H1 (cell line): Measurements from ENCODE around the gene PRKAG1. TPM values are rescaled to one million over a fixed set of nuclear protein-coding genes. Genes with fewer than 3 reads are reported as not detected.

Experiments used
- CTCF ChIA-PET: fragments of 300-600 bp; sonication (Branson Sonifier 250); formaldehyde crosslinking; loops from one replicate; lab custom pipeline; 2021; ENCODE audit not compliant: partially characterized antibody; lab: Charles Lee
- POLR2A ChIA-PET: fragments of 300-600 bp; sonication (Branson Sonifier 250); formaldehyde crosslinking; loops from one replicate; lab custom pipeline; 2021; ENCODE audit warnings: inconsistent platforms; ENCODE audit not compliant: partially characterized antibody; lab: Charles Lee
- DNase-seq, 2 experiments: peaks; one replicate each; pipeline versions ENCODE4 v3.0.0 to v3.0.0-alpha.2; 2010 to 2022; ENCODE audit warnings: low spot score in 2 of 2, low read depth in 1 of 2, mixed read lengths in 1 of 2
- FAIRE-seq: peaks from 2 replicates; lab custom pipeline; 2011; peaks lifted over from hg19 to GRCh38; lab: Jason Lieb, UNC
- H2AFZ ChIP-seq: 2 replicates; pipeline ENCODE4 v1.8.1; 2012; ENCODE audit warnings: low read length, inconsistent platforms
- H2AK5ac ChIP-seq: 2 replicates; pipeline ENCODE4 v1.6.1; 2013; ENCODE audit warnings: low read depth, low read length
- H2BK120ac ChIP-seq: replicated peaks from 2 replicates; pipeline ENCODE3; 2013; ENCODE audit warnings: low read depth, low read length, inconsistent platforms
- H2BK12ac ChIP-seq: 2 replicates; pipeline ENCODE4 v1.6.1; 2013; ENCODE audit warnings: low read depth, low read length
- H2BK15ac ChIP-seq: 2 replicates; pipeline ENCODE4 v1.6.1; 2013; ENCODE audit warnings: low read length
- H2BK20ac ChIP-seq: 2 replicates; pipeline ENCODE4 v1.6.1; 2013; ENCODE audit warnings: low read length
- H2BK5ac ChIP-seq: 2 replicates; pipeline ENCODE4 v1.6.1; 2013; ENCODE audit warnings: low read depth, low read length
- H3K14ac ChIP-seq: 2 replicates; pipeline ENCODE4 v1.6.1; 2013; ENCODE audit warnings: inconsistent platforms; ENCODE audit not compliant: insufficient read length
- H3K18ac ChIP-seq: 2 replicates; pipeline ENCODE4 v1.6.1; 2013; ENCODE audit warnings: low read length; ENCODE audit errors: extremely low read depth
- H3K23ac ChIP-seq: 2 replicates; pipeline ENCODE4 v1.6.1; 2013; ENCODE audit warnings: inconsistent platforms; ENCODE audit not compliant: insufficient read length
- H3K23me2 ChIP-seq: 2 replicates; pipeline ENCODE4 v1.6.1; 2013; ENCODE audit warnings: low read depth, low read length
- H3K27ac ChIP-seq: 2 replicates; pipeline ENCODE4 v1.6.1; 2011; ENCODE audit warnings: low read depth, low read length, inconsistent platforms
- H3K27me3 ChIP-seq, 4 experiments: replicated peaks in 1 of 4; 1 replicate in 1 of 4; 2 replicates in 3 of 4; pipeline versions ENCODE4 v1.6.1 to v1.8.1; 2011 to 2013; ENCODE audit warnings: low read length in 3 of 4, mild to moderate bottlenecking in 3 of 4, inconsistent platforms in 2 of 4, mixed read lengths in 2 of 4, moderate library complexity in 1 of 4; ENCODE audit not compliant: control insufficient read depth in 3 of 4, insufficient read depth in 3 of 4; ENCODE audit errors: extremely low read depth in 1 of 4
- H3K36me3 ChIP-seq, 4 experiments: 2 replicates each; pipeline versions ENCODE4 v1.6.1 to v1.8.1; 2011 to 2013; ENCODE audit warnings: mild to moderate bottlenecking in 4 of 4, low read length in 3 of 4, moderate library complexity in 2 of 4, control low read depth in 1 of 4, inconsistent platforms in 1 of 4; ENCODE audit not compliant: insufficient read depth in 4 of 4, control insufficient read depth in 2 of 4
- H3K4ac ChIP-seq: replicated peaks from 2 replicates; pipeline ENCODE3; 2013; ENCODE audit warnings: low read length, low read depth, mixed read lengths, inconsistent platforms; ENCODE audit not compliant: insufficient read length
- H3K4me1 ChIP-seq, 4 experiments: replicated peaks in 1 of 4; 1 replicate in 1 of 4; 2 replicates in 3 of 4; pipeline versions ENCODE4 v1.6.1 to v1.8.1; 2011 to 2013; ENCODE audit warnings: low read length in 3 of 4, inconsistent platforms in 2 of 4, mixed read lengths in 1 of 4; ENCODE audit not compliant: insufficient read depth in 4 of 4, control insufficient read depth in 3 of 4
- H3K4me2 ChIP-seq, 2 experiments: 2 replicates each; pipeline versions ENCODE4 v1.6.1 to v1.8.1; 2011 to 2013; ENCODE audit warnings: low read depth in 2 of 2, low read length in 2 of 2, control low read depth in 1 of 2, inconsistent platforms in 1 of 2, mild to moderate bottlenecking in 1 of 2; ENCODE audit not compliant: insufficient read depth in 1 of 2
- H3K4me3 ChIP-seq, 4 experiments: fragments of 200-600, 300-600 bp in 1 of 4; sonication (generic), shearing (Covaris generic), sonication (Bioruptor Twin) in 1 of 4; 2 replicates each; pipeline versions ENCODE4 v1.5.1 to v1.8.1; 2011 to 2016; ENCODE audit warnings: low read length in 4 of 4, low read depth in 3 of 4, control low read depth in 2 of 4, inconsistent platforms in 2 of 4, mild to moderate bottlenecking in 2 of 4, mixed read lengths in 1 of 4, moderate library complexity in 1 of 4; ENCODE audit not compliant: insufficient read depth in 2 of 4; ENCODE audit errors: extremely low read depth in 1 of 4
- H3K56ac ChIP-seq: replicated peaks from 2 replicates; pipeline ENCODE3; 2013; ENCODE audit warnings: low read depth, mild to moderate bottlenecking, mixed read lengths, low read length, inconsistent platforms; ENCODE audit not compliant: insufficient read length
- H3K79me1 ChIP-seq: 2 replicates; pipeline ENCODE4 v1.6.1; 2013; ENCODE audit warnings: low read depth, low read length, control low read depth
- H3K79me2 ChIP-seq, 2 experiments: 2 replicates each; pipeline versions ENCODE4 v1.6.1 to v1.8.1; 2012 to 2013; ENCODE audit warnings: low read length in 2 of 2, mild to moderate bottlenecking in 2 of 2, inconsistent platforms in 1 of 2; ENCODE audit not compliant: insufficient read depth in 2 of 2, control insufficient read depth in 1 of 2
- H3K9ac ChIP-seq, 4 experiments: replicated peaks in 1 of 4; 1 replicate in 1 of 4; 2 replicates in 3 of 4; pipeline versions ENCODE4 v1.6.1 to v1.8.1; 2011 to 2013; ENCODE audit warnings: low read depth in 3 of 4, low read length in 3 of 4, control low read depth in 2 of 4, mild to moderate bottlenecking in 2 of 4, moderate library complexity in 2 of 4, inconsistent platforms in 1 of 4; ENCODE audit errors: extremely low read depth in 1 of 4
- H3K9me3 ChIP-seq, 2 experiments: 2 replicates each; pipeline versions ENCODE4 v1.6.1 to v1.8.1; 2012 to 2013; ENCODE audit warnings: mild to moderate bottlenecking in 2 of 2, moderate library complexity in 2 of 2, control low read depth in 1 of 2, inconsistent platforms in 1 of 2, low read depth in 1 of 2, low read length in 1 of 2, mixed read lengths in 1 of 2; ENCODE audit not compliant: insufficient read depth in 2 of 2
- H4K20me1 ChIP-seq, 2 experiments: replicated peaks in 1 of 2; 2 replicates each; pipeline versions ENCODE3 to v1.8.1; 2011 to 2013; ENCODE audit warnings: inconsistent platforms in 2 of 2, low read length in 2 of 2, mild to moderate bottlenecking in 1 of 2; ENCODE audit not compliant: insufficient read depth in 2 of 2, control insufficient read depth in 1 of 2
- H4K5ac ChIP-seq: 2 replicates; pipeline ENCODE4 v1.6.1; 2013; ENCODE audit warnings: low read length, low read depth, mixed read lengths, inconsistent platforms; ENCODE audit not compliant: insufficient read length
- H4K8ac ChIP-seq: 2 replicates; pipeline ENCODE4 v1.8.0; 2013; ENCODE audit warnings: mild to moderate bottlenecking, moderate library complexity, low read length, inconsistent platforms; ENCODE audit not compliant: insufficient read depth; ENCODE audit errors: extremely low read depth
- H4K91ac ChIP-seq: replicated peaks from 2 replicates; pipeline ENCODE3; 2013; ENCODE audit warnings: low read length, mixed read lengths, inconsistent platforms; ENCODE audit not compliant: insufficient read length
- CBX5 ChIP-seq: fragments of 300-800, 300-1000 bp; sonication (generic); IDR thresholded peaks from 2 replicates; pipeline ENCODE4 v1.7.1; 2016; ENCODE audit warnings: antibody characterized with exemption, low read length, low read depth
- EGR1 ChIP-seq: IDR thresholded peaks from 2 replicates; pipeline ENCODE4 v1.6.1; 2011; ENCODE audit warnings: low read depth, low read length, borderline replicate concordance
- JUN ChIP-seq: IDR thresholded peaks from 2 replicates; pipeline ENCODE4 v1.6.1; 2011; ENCODE audit warnings: low read depth, mild to moderate bottlenecking, improper control_type of control experiment, low read length
- SUZ12 ChIP-seq: fragments of 200-600 bp; sonication (generic); IDR thresholded peaks from 2 replicates; pipeline ENCODE4 v1.6.1; 2012; ENCODE audit warnings: mild to moderate bottlenecking, inconsistent platforms, low read length, moderate library complexity, mixed read lengths
- YY1 ChIP-seq: IDR thresholded peaks from 2 replicates; pipeline ENCODE4 v1.6.1; 2011; ENCODE audit warnings: low read depth, mild to moderate bottlenecking, low read length
- WGBS, 2 experiments: shearing (Covaris generic) in 1 of 2; methylation state at CpG; one replicate each; pipeline versions ENCODE4 v1.1.6 to v1.1.7; 2013 to 2015; ENCODE audit warnings: low lambda C conversion rate in 2 of 2, mixed read lengths in 2 of 2, inconsistent platforms in 1 of 2, low coverage in 1 of 2, missing lambda C conversion rate in 1 of 2; ENCODE audit not compliant: insufficient replicate concordance in 2 of 2, insufficient coverage in 1 of 2, insufficient read length in 1 of 2; ENCODE audit errors: extremely low coverage in 1 of 2, missing lambda C conversion rate in 1 of 2; 5-methylcytosine and 5-hydroxymethylcytosine counted together
- polyA plus RNA-seq, 7 experiments: library from polyadenylated mRNA; depleted of rRNA in 3 of 7; stranded (reverse) in 5 of 7; unstranded in 2 of 7; fragments of >200 nt in 5 of 7; fragments of 200-250 nt in 2 of 7; gene quantifications; 1 replicate in 5 of 7; 2 replicates in 1 of 7; 4 replicates in 1 of 7; pipeline versions ENCODE4 v1.2.1 to v1.2.3, GENCODE V29; 2011 to 2013; ENCODE audit warnings: missing spikeins in 2 of 7, mixed read lengths in 2 of 7
- total RNA-seq: library from RNA; stranded (reverse); fragmentation: NEBNext Ultra II Directional; extraction: Animal tissue kit (Norgen Biotek cat#: 25700); gene quantifications from 2 replicates; pipeline ENCODE4 v1.2.1, GENCODE V29; 2021
- TF ChIP-seq, protein P1 (sequence below): IDR thresholded peaks from 2 replicates; pipeline ENCODE4 v1.6.1; 2012; ENCODE audit warnings: inconsistent platforms
- TF ChIP-seq, protein P2 (sequence below), 3 experiments: IDR thresholded peaks; 1 replicate in 2 of 3; 2 replicates in 1 of 3; pipeline versions ENCODE4 v1.5.1 to v1.6.1; 2011; ENCODE audit warnings: low read length in 3 of 3, mild to moderate bottlenecking in 3 of 3, inconsistent platforms in 2 of 3, low read depth in 1 of 3, moderate library complexity in 1 of 3; ENCODE audit not compliant: insufficient read depth in 1 of 3; ENCODE audit errors: control extremely low read depth in 1 of 3

Gene PRKAG1
- total and polyA plus RNA-seq, 2 of the 8 experiments (the other 6 are each of a cell fraction or from before 2014, with no cell fraction given) = 38.6 to 57.5 TPM

DNA sequence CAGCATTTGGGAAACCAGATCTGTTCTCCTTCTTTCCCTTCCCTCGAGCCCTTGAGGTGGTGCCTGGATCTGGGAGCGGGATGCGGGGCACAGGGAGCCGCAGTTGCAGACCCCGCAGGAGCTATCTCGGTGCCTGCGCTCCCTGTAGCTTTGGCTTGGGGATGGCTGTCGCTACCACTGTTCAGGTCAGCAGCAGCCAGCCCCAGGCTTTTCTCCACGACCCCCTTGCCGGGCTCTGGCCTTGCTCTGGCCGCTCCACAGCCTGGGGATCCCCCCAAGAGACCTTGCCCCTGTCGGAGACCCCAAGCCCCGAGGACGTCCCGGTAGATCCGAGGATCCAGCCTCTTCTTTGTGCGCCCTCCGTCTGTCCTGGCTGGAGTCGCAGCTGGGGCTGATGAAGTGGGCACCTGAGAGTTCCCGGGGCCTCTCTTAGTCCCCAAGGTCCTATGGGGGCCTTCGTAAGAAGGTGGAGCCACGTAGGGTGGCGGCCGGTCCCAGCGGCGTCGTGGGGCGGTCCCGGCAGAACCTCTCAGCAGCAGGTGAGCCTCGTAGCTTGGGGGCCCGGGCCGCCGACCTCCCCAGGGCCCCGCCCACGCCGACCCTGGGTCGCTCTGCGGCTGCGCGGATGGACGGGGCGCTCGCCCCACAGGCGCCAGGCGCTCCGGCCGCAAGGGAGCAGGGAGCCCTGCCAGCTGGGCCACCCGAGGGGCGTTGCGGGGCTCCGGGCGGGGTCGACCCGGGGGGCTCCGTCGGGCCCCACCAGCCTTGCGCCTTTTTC lies 20.7 kb downstream of the PRKAG1 start:
- POLR2A ChIA-PET = interaction anchor here (0.9 to 5.0 kb wide), 12 partner anchors 11 to 133 kb away, joined by 3 to 24 read pairs (median 5); partner anchors contain the start of genes PRKAG1, RND1, TUBA1B and WNT1
- Histone ChIP-seq H2BK120ac (no peak overlapping the region), H3K9ac (peak overlapping the region in 1 of 4 experiments; percentile 44; a peak in 2 of 7 replicates), H3K4me2 (peak overlapping the region; percentile 57 to 81), H3K4me1 (peaks cover 10 to 29% (median 16%) of the 10 kb centered on the region in 4 experiments), H3K79me1 (no peaks in the 10 kb centered on the region), H4K20me1 (peaks cover 0 to 5% of the 10 kb centered on the region in 2 experiments), H2BK5ac (no peak overlapping the region), H3K56ac (peak overlapping the region; percentile 14), H3K9me3 (0 out of 4 replicates have a peak, but pooled peaks cover 0 to under 1% of the 10 kb centered on the region in 2 experiments), H3K4me3 (peak overlapping the region; percentile 37 to 68 (median 56)), H3K36me3 (no peaks in the 10 kb centered on the region; a peak in 1 of 8 replicates), H2BK15ac (no peak overlapping the region), H3K18ac (peak overlapping the region; percentile 32), H4K5ac (no peak overlapping the region), H3K27me3 (peaks cover 52 to 78% (median 75%) of the 10 kb centered on the region in 4 experiments), H3K23ac (no peak overlapping the region), H4K91ac (no peak overlapping the region), H3K27ac (no peak overlapping the region), H2BK12ac (no peak overlapping the region), H2BK20ac (no peak overlapping the region), H3K79me2 (no peaks in the 10 kb centered on the region), H2AK5ac (no peak overlapping the region), H3K23me2 (peaks cover 21% of the 10 kb centered on the region; the same call in 1 of the 2 replicates), H4K8ac (peak overlapping the region; percentile 40; the same call in 1 of the 2 replicates), H3K4ac (no peak overlapping the region), H3K14ac (no peak overlapping the region), H2AFZ (no peak overlapping the region; the same call in 1 of the 2 replicates)
- CTCF ChIA-PET = interaction anchor here (0.6 to 31.7 kb wide), 29 partner anchors 15 to 337 kb away, joined by 3 to 1336 read pairs (median 4); partner anchors contain the start of genes ARF3, DDX23, DHH and KMT2D
- 2% methylated on average over 48 of the region's 57 CpGs; no CpG with 5 or more reads in 1 of the 2 experiments for WGBS, 2 experiments
- FAIRE-seq (no peak), DNase-seq (peak in 1 of 2 experiments; percentile 84)
- TF ChIP-seq JUN = no peak
- TF ChIP-seq, protein P1, sequence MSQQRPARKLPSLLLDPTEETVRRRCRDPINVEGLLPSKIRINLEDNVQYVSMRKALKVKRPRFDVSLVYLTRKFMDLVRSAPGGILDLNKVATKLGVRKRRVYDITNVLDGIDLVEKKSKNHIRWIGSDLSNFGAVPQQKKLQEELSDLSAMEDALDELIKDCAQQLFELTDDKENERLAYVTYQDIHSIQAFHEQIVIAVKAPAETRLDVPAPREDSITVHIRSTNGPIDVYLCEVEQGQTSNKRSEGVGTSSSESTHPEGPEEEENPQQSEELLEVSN = peak; percentile 35; the same call in 1 of the 2 replicates
- TF ChIP-seq, protein P2, sequence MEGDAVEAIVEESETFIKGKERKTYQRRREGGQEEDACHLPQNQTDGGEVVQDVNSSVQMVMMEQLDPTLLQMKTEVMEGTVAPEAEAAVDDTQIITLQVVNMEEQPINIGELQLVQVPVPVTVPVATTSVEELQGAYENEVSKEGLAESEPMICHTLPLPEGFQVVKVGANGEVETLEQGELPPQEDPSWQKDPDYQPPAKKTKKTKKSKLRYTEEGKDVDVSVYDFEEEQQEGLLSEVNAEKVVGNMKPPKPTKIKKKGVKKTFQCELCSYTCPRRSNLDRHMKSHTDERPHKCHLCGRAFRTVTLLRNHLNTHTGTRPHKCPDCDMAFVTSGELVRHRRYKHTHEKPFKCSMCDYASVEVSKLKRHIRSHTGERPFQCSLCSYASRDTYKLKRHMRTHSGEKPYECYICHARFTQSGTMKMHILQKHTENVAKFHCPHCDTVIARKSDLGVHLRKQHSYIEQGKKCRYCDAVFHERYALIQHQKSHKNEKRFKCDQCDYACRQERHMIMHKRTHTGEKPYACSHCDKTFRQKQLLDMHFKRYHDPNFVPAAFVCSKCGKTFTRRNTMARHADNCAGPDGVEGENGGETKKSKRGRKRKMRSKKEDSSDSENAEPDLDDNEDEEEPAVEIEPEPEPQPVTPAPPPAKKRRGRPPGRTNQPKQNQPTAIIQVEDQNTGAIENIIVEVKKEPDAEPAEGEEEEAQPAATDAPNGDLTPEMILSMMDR (IDR thresholded peaks at IDR 0.05; ENCODE audit: control extremely low read depth in 1 of 3, insufficient read depth in 1 of 3, low read depth in 1 of 3, low read length in 3 of 3) = peak in 1 of 3 experiments; percentile 12; a peak in 1 of 4 replicates
- TF ChIP-seq EGR1 = peak; percentile 38; the same call in 1 of the 2 replicates
- peak; percentile 58 for TF ChIP-seq SUZ12
- no peak for TF ChIP-seq CBX5
- TF ChIP-seq YY1 = no peak
